Muscle of leg (tissue), 11 donors: Measurements from ENCODE around the gene ANXA3. TPM values are rescaled to one million over a fixed set of nuclear protein-coding genes. Genes with fewer than 3 reads are reported as not detected.
"Not testable (repeated sequence)": the region's sequence is repeated elsewhere in the genome, so short reads cannot be mapped to it uniquely, and the experiment has no call there.

Experiments used
- DNase-seq: peaks from one replicate; pipeline ENCODE4 v3.0.0; 2013
- H3K27ac ChIP-seq: one replicate; pipeline ENCODE4 v1.5.1; 2013; ENCODE audit warnings: mild to moderate bottlenecking, low read length, control low read depth
- H3K27me3 ChIP-seq: one replicate; pipeline ENCODE4 v1.6.1; 2013; ENCODE audit warnings: low read length; ENCODE audit not compliant: control insufficient read depth, insufficient read depth
- H3K36me3 ChIP-seq: one replicate; pipeline ENCODE4 v1.6.1; 2013; ENCODE audit warnings: low read length; ENCODE audit not compliant: control insufficient read depth, insufficient read depth
- H3K4me1 ChIP-seq: one replicate; pipeline ENCODE4 v1.6.1; 2013; ENCODE audit warnings: low read length; ENCODE audit not compliant: control insufficient read depth, insufficient read depth
- H3K4me3 ChIP-seq: one replicate; pipeline ENCODE4 v1.5.1; 2013; ENCODE audit warnings: low read length, control low read depth
- H3K9me3 ChIP-seq: replicated peaks from 2 replicates; pipeline ENCODE4 v1.6.1; 2013; ENCODE audit warnings: low read depth, low read length; ENCODE audit not compliant: control insufficient read depth
- WGBS: methylation state at CpG from one replicate; pipeline ENCODE4 v1.1.5; 2013; ENCODE audit warnings: missing lambda C conversion rate; ENCODE audit not compliant: insufficient coverage; 5-methylcytosine and 5-hydroxymethylcytosine counted together
- polyA plus RNA-seq, 8 donors: library from polyadenylated mRNA; unstranded; fragments of 120-200 nt; gene quantifications; one replicate each; pipeline versions ENCODE4 v1.2.1 to v1.2.3, GENCODE V29; 2013; ENCODE audit warnings: inconsistent platforms in 1 of 8, low replicate concordance in 1 of 8; ENCODE audit not compliant: insufficient read length in 8 of 8, insufficient read depth in 1 of 8
- total RNA-seq: library from RNA; stranded (reverse); fragments of 120-200 nt; gene quantifications from one replicate; pipeline ENCODE4 v1.2.4, GENCODE V29; 2013

The ANXA3 gene
- total and polyA plus RNA-seq, 9 donors = 6.0 to 15.9 (median 8.4) TPM

DNA sequence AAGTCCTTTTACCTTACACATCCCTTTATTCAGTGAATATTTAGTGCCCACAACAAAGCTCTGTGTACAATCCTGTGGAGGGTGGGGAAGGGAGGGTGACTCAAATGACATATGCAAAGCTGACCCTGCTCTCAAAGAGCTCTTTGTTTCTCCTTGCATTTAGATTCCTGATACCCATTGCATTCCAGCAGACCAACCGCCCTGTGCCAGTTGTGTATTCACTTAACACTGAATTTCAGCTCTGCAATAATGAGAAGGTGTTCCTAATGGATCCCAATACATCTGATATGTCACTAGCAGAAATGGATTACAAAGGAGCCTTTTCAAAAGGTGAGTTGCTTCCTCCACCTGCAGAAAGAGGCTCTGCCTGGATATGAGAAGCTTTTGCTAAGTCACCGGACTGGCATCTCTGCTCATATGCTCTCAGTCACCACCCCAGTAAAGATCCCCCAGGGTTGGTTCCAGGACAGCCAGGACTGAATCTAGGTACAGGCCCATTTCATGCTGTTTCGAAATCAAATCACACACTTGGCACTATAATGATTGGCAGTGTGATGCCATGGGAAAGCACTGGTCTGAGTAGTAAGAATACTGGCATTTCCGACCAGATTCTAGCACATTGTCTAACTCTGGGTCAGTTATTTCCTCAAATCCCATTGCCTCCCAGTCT lies 17.1 kb upstream of the ANXA3 start:
- no peaks in the 10 kb centered on the region for H3K36me3 ChIP-seq
- peaks cover 3% of the 10 kb centered on the region for H3K9me3 ChIP-seq
- H3K27me3 ChIP-seq = no peaks in the 10 kb centered on the region
- peak; percentile 17 for DNase-seq
- no peaks in the 10 kb centered on the region for H3K4me1 ChIP-seq
- no peak overlapping the region for H3K27ac ChIP-seq
- WGBS = 73% methylated on average over 3 of the region's 4 CpGs
- no peak overlapping the region for H3K4me3 ChIP-seq

DNA sequence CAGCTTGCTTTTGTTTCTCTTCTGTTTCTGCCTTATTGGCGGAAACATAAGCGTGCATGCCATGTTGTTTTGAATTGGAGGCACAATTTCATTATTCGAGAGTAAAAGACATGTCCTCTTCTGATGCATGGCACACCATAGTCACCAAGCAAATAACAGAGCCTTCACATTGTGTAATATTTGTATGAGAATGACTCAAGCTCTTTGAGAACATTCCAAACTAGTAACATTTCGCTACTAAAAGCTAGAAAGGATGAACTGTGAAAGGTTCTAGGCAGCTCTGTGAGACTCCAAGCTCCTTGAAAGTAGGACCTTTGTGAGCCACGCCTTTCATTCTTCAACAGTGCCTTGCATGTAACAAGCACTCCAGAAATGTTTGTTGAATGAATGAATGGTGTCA lies 9.2 kb upstream of the ANXA3 start:
- 100% methylated on average over 1 of the region's 5 CpGs for WGBS

GRCh38 chr4:78543424-78544125 lies 8.0 kb upstream of the ANXA3 start:
- Histone ChIP-seq H3K27me3 (no peaks in the 10 kb centered on the region), H3K36me3 (no peaks in the 10 kb centered on the region), H3K4me1 (peaks cover 3% of the 10 kb centered on the region), H3K27ac (no peak overlapping the region), H3K4me3 (no peak overlapping the region), H3K9me3 (no peaks in the 10 kb centered on the region)
- no peak for DNase-seq
- no CpG with 5 or more reads among the region's 2 CpGs for WGBS

More for the DNA sequence above, 9.2 kb upstream of the ANXA3 start:
- Histone ChIP-seq H3K27me3 (no peaks in the 10 kb centered on the region), H3K36me3 (no peaks in the 10 kb centered on the region), H3K27ac (no peak overlapping the region), H3K9me3 (no peaks in the 10 kb centered on the region), H3K4me1 (peaks cover 3% of the 10 kb centered on the region), H3K4me3 (no peak overlapping the region)
- no peak for DNase-seq

- Histone ChIP-seq H3K27ac (no peak overlapping the region), H3K36me3 (no peaks in the 10 kb centered on the region), H3K4me3 (no peak overlapping the region), H3K4me1 (peaks cover 3% of the 10 kb centered on the region), H3K27me3 (no peaks in the 10 kb centered on the region), H3K9me3 (no peaks in the 10 kb centered on the region)
- no peak for DNase-seq
- WGBS = no CpG with 5 or more reads among the region's 2 CpGs
Observed at GRCh38 chr4:78544678-78545077, 6.9 kb upstream of the ANXA3 start.

DNA sequence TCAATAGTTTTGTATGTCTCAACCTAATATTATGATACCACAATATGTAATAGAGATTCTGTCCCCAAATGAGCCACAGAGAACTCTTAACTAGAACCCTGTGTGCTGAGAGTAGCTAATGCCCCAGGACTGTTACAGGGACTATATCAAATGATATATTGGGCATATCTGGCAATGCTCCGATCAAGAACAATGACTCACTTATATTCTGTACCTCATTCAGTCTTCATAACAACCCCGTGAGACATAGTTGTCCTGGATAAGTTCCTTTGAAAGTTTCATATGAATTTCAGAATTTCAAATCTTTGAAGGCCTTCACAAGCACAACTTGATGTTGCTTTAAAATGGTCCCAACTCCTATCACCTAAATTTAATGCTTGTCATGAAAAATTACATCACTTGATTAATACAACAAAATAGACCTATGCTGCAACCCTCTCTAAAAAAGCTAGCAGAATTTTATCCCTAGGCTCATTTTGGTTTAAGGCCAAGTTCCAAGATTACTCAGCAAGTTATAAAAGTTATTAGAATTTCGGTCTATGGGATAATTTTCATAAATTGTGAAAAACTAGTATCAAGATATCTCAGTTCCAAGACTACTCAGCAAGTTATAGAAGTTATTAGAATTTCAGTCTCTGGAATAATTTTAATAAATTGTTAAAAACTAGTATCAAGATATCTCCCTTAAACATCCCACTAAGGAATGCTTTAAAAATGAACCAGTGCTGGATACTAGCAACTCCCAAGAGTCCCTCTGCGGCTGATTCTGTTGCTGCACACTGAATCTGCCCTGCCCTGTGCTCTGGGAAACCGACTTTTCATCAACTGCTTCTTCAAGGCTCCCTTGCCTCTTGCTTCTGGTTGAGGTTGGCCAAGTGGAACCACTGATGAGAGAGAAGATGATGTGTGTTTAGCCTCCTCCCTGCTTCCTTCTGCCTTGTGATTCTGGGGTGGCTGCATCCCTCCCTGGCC lies 6.0 kb upstream of the ANXA3 start:
- Histone ChIP-seq H3K4me1 (peaks cover 3% of the 10 kb centered on the region), H3K27ac (no peak overlapping the region), H3K9me3 (no peaks in the 10 kb centered on the region), H3K36me3 (no peaks in the 10 kb centered on the region), H3K27me3 (no peaks in the 10 kb centered on the region), H3K4me3 (no peak overlapping the region)
- 40% methylated on average over 1 of the region's 5 CpGs for WGBS
- DNase-seq = no peak

DNA sequence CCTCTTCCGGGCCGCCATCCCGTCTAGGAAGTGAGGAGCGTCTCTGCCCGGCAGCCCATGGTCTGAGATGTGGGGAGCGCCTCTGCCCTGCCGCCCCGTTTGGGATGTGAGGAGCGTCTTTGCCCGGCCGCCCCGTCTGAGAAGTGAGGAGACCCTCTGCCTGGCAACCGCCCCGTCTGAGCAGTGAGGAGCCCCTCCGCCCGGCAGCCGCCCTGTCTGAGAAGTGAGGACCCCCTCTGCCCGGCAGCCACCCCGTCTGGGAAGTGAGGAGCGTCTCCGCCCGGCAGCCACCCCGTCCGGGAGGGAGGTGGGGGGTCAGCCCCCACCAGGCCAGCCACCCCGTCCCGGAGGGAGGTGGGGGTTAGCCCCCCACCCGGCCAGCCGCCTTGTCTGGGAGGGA lies 3.7 kb upstream of the ANXA3 start:
- peaks cover 11% of the 10 kb centered on the region for H3K4me1 ChIP-seq
- H3K36me3 ChIP-seq, DNase-seq, H3K9me3 ChIP-seq, H3K4me3 ChIP-seq, H3K27me3 ChIP-seq, H3K27ac ChIP-seq: not testable (repeated sequence)
- WGBS = 97% methylated on average over 11 of the region's 28 CpGs

DNA sequence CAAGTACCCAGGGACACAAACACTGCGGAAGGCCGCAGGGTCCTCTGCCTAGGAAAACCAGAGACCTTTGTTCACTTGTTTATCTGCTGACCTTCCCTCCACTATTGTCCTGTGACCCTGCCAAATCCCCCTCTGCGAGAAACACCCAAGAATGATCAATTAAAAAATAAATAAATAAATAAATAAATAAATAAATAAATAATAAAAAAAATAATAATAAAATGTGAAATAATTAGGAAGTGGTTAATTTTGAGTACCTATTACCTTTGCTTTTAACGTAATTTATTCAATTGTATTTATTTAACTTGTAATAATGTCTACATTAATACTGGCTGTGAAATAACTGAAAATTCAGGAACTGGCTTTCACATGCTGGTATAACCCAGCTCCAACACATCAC lies 2.7 kb upstream of the ANXA3 start:
- peaks cover 13% of the 10 kb centered on the region for H3K4me1 ChIP-seq
- not testable (repeated sequence) for H3K4me3 ChIP-seq, H3K27me3 ChIP-seq, H3K9me3 ChIP-seq, H3K27ac ChIP-seq, H3K36me3 ChIP-seq, DNase-seq
- WGBS = no CpG with 5 or more reads among the region's 4 CpGs

DNA sequence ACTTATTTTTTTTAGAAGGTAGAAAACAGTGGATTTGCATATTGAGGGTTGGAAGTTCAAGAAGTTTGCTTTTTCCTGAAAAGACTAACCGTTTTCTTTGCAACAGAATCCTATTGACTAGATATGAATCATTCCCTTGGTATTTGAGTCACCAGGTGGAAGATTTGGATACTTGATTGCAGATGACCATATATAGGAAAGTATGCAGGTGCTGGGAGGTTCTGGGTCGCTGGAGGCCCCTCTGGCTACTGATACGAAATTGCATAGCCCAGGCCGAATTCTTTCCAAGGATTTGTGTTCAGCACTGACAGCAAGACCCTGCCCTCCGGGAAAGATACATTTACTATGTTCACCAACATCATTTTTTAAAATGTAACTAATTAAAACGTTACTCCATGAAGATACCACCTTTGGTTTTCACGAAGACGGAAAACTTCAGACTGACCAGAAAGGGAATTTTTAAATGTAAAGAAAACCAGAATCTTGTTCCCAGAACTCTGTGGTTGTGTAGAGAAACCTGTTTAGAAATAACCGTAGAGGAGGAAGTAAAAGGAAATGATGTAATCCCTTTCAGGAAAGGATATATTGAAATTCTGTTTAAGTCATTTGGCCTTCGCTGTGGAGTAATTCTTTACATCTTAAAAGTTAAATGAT lies 946 bp downstream of the ANXA3 start:
- DNase-seq = peak; percentile 28
- Histone ChIP-seq H3K4me1 (peaks cover 10% of the 10 kb centered on the region), H3K4me3 (peak overlapping the region; percentile 57), H3K27ac (peak overlapping the region; percentile 40), H3K27me3 (peaks cover 9% of the 10 kb centered on the region), H3K9me3 (no peaks in the 10 kb centered on the region), H3K36me3 (no peaks in the 10 kb centered on the region)
- WGBS = 38% methylated on average over 5 of the region's 10 CpGs

- peaks cover 9% of the 10 kb centered on the region for H3K27me3 ChIP-seq
- no peaks in the 10 kb centered on the region for H3K9me3 ChIP-seq
- no peak overlapping the region for H3K27ac ChIP-seq
- no CpG with 5 or more reads among the region's 3 CpGs for WGBS
- no peak overlapping the region for H3K4me3 ChIP-seq
- DNase-seq = no peak
- peaks cover 10% of the 10 kb centered on the region for H3K4me1 ChIP-seq
- H3K36me3 ChIP-seq = no peaks in the 10 kb centered on the region
Observed at GRCh38 chr4:78553043-78553396, 1.4 kb downstream of the ANXA3 start.
